Measurements from ENCODE around the gene TRAF2.

- no peak for TF ChIP-seq CTCF (IDR thresholded peaks at IDR 0.05; ENCODE audit: low read length)
- TF ChIP-seq EZH2 (optimal IDR thresholded peaks at IDR 0.05; ENCODE audit: low read depth, low read length) = no peak
These were observed 75.2 kb downstream of the TRAF2 start for GRCh38 chr9:136961279-136962065.

Measured in MM.1S (cell line).